SK-N-SH (cell line): ENCODE results near the gene NOC2L. TPM values are rescaled to one million over a fixed set of nuclear protein-coding genes. Genes with fewer than 3 reads are reported as not detected.
"Not testable (repeated sequence)": the region's sequence is repeated elsewhere in the genome, so short reads cannot be mapped to it uniquely, and the experiment has no call there.

Experiments used
- CTCF ChIA-PET: fragments of 300-600, 350-600 bp; formaldehyde crosslinking; extraction: SDS; loops from one replicate; lab custom pipeline; 2021; lab: Yijun Ruan, JAX
- POLR2A ChIA-PET: fragments of 350-600 bp; sonication (Branson Sonifier 250); formaldehyde crosslinking; extraction: SDS; loops from one replicate; lab custom pipeline; 2020; ENCODE audit warnings: antibody characterized with exemption, inconsistent platforms; lab: Yijun Ruan, JAX
- DNase-seq: peaks from one replicate; pipeline ENCODE4 v3.0.0; 2012
- H2AFZ ChIP-seq: fragments of 200-600 bp; sonication (generic); 2 replicates; pipeline ENCODE4 v1.8.1; 2016; ENCODE audit warnings: antibody characterized with exemption, mild to moderate bottlenecking, low read depth
- H3F3A ChIP-seq: fragments of 200-600 bp; sonication (generic); replicated peaks from 2 replicates; pipeline ENCODE3; 2016; ENCODE audit warnings: antibody characterized with exemption, mild to moderate bottlenecking; ENCODE audit not compliant: insufficient read depth
- H3K27ac ChIP-seq, 2 experiments: fragments of 200-500 bp in 1 of 2; fragments of 200-600 bp in 1 of 2; sonication (Bioruptor generic) in 1 of 2; sonication (generic), shearing (Covaris generic) in 1 of 2; 2 replicates each; pipeline versions ENCODE4 v1.5.1 to v1.6.1; 2014 to 2016; ENCODE audit warnings: low read depth in 2 of 2, inconsistent platforms in 1 of 2, low read length in 1 of 2, mild to moderate bottlenecking in 1 of 2, mixed read lengths in 1 of 2
- H3K27me3 ChIP-seq: fragments of 200-600 bp; sonication (generic), shearing (Covaris generic); 2 replicates; pipeline ENCODE4 v1.6.1; 2016; ENCODE audit warnings: mixed run types; ENCODE audit not compliant: insufficient read depth
- H3K36me3 ChIP-seq, 2 experiments: fragments of 200-500 bp in 1 of 2; fragments of 200-600 bp in 1 of 2; sonication (Bioruptor generic) in 1 of 2; sonication (generic) in 1 of 2; replicated peaks in 1 of 2; 2 replicates each; pipeline versions ENCODE3 to v1.5.1; 2014 to 2016; ENCODE audit warnings: low read length in 1 of 2, mild to moderate bottlenecking in 1 of 2; ENCODE audit not compliant: insufficient read depth in 2 of 2, control insufficient read depth in 1 of 2
- H3K4me1 ChIP-seq, 2 experiments: fragments of 200-500 bp in 1 of 2; fragments of 200-600 bp in 1 of 2; sonication (Bioruptor generic) in 1 of 2; sonication (generic), shearing (Covaris generic) in 1 of 2; 2 replicates each; pipeline versions ENCODE4 v1.5.1 to v1.6.1; 2014 to 2016; ENCODE audit warnings: low read depth in 1 of 2, low read length in 1 of 2, mixed run types in 1 of 2; ENCODE audit not compliant: insufficient read depth in 2 of 2, control insufficient read depth in 1 of 2
- H3K4me2 ChIP-seq: fragments of 200-600 bp; sonication (generic), shearing (Covaris generic); 2 replicates; pipeline ENCODE4 v1.6.1; 2017; ENCODE audit warnings: mixed run types
- H3K4me3 ChIP-seq, 2 experiments: fragments of 200-500 bp in 1 of 2; fragments of 200-600 bp in 1 of 2; sonication (Bioruptor generic) in 1 of 2; sonication (generic), shearing (Covaris generic) in 1 of 2; 2 replicates each; pipeline versions ENCODE4 v1.5.1 to v1.8.1; 2014 to 2016; ENCODE audit warnings: low read depth in 2 of 2, inconsistent platforms in 1 of 2, low read length in 1 of 2, mild to moderate bottlenecking in 1 of 2, mixed read lengths in 1 of 2, moderate library complexity in 1 of 2
- H3K79me2 ChIP-seq: fragments of 200-600 bp; sonication (generic); 2 replicates; pipeline ENCODE4 v1.8.1; 2017; ENCODE audit warnings: mild to moderate bottlenecking; ENCODE audit not compliant: insufficient read depth
- H3K9ac ChIP-seq: fragments of 200-600 bp; sonication (generic); 2 replicates; pipeline ENCODE4 v1.6.1; 2017; ENCODE audit warnings: mixed run types
- H3K9me2 ChIP-seq: fragments of 200-600 bp; sonication (generic); 2 replicates; pipeline ENCODE4 v1.6.1; 2017; ENCODE audit warnings: mixed run types
- H3K9me3 ChIP-seq: fragments of 200-600 bp; sonication (generic); 2 replicates; pipeline ENCODE4 v1.6.1; 2017; ENCODE audit warnings: mixed run types, mild to moderate bottlenecking, moderate library complexity
- H4K20me1 ChIP-seq: fragments of 200-600 bp; sonication (generic); 2 replicates; pipeline ENCODE4 v1.6.1; 2017; ENCODE audit warnings: mild to moderate bottlenecking, mixed run types; ENCODE audit not compliant: insufficient read depth
- CTCF ChIP-seq: fragments of 200-600 bp; sonication (generic); IDR thresholded peaks from 2 replicates; pipeline ENCODE4 v1.6.1; 2017; ENCODE audit warnings: antibody characterized with exemption, mild to moderate bottlenecking, moderate library complexity
- EZH2phosphoT487 ChIP-seq: fragments of 200-600 bp; sonication (generic); IDR thresholded peaks from 2 replicates; pipeline ENCODE4 v1.6.1; 2017; ENCODE audit warnings: low read depth, mixed run types, mild to moderate bottlenecking, antibody characterized with exemption, moderate library complexity, borderline replicate concordance
- FOXM1 ChIP-seq: IDR thresholded peaks from 2 replicates; pipeline ENCODE4 v1.4.0; 2012; ENCODE audit warnings: low read depth, mild to moderate bottlenecking
- GATA2 ChIP-seq: sonication (generic); formaldehyde crosslinking; IDR thresholded peaks from 2 replicates; pipeline ENCODE4 v1.5.0; 2020; ENCODE audit warnings: mild to moderate bottlenecking, missing genetic modification reagents
- MXI1 ChIP-seq: IDR thresholded peaks from 2 replicates; pipeline ENCODE4 v1.6.1; 2012; ENCODE audit warnings: mild to moderate bottlenecking, low read depth, low read length, improper control_type of control experiment
- SMC3 ChIP-seq: IDR thresholded peaks from 2 replicates; pipeline ENCODE4 v1.6.1; 2012; ENCODE audit warnings: low read depth, low read length, improper control_type of control experiment
- TAF1 ChIP-seq: IDR thresholded peaks from 2 replicates; pipeline ENCODE4 v1.6.1; 2012; ENCODE audit warnings: low read depth, mild to moderate bottlenecking, low read length, moderate library complexity, borderline replicate concordance
- TCF12 ChIP-seq: IDR thresholded peaks from 2 replicates; pipeline ENCODE4 v1.4.0; 2012
- ZBTB33 ChIP-seq: IDR thresholded peaks from 2 replicates; pipeline ENCODE4 v1.4.0; 2012; ENCODE audit warnings: low read depth, borderline replicate concordance
- WGBS: methylation state at CpG from one replicate; pipeline ENCODE4 v1.1.6; 2017; ENCODE audit warnings: low lambda C conversion rate; 5-methylcytosine and 5-hydroxymethylcytosine counted together
- polyA plus RNA-seq, 3 experiments: library from polyadenylated mRNA; depleted of rRNA; stranded (reverse); fragments of >200 nt; gene quantifications; 2 replicates each; pipeline ENCODE4 v1.2.3, GENCODE V29; 2012

Gene NOC2L
- polyA plus RNA-seq, 1 of the 3 experiments (the other 2 are of a cell fraction) = 124 TPM

- Histone ChIP-seq H3K9ac (no peak overlapping the region), H3K4me1 (peaks cover 0 to 21% of the 10 kb centered on the region in 2 experiments; a peak in 1 of 4 replicates), H4K20me1 (no peaks in the 10 kb centered on the region), H3K4me2 (no peak overlapping the region), H3K27ac (no peak overlapping the region), H3K79me2 (no peaks in the 10 kb centered on the region), H3K27me3 (no peaks in the 10 kb centered on the region), H3K9me3 (no peaks in the 10 kb centered on the region), H3K4me3 (0 out of 4 replicates have a peak overlapping the region, but pooled peaks of 1 of the 2 experiments have one; percentile 1), H3F3A (peaks cover 3% of the 10 kb centered on the region), H3K9me2 (no peaks in the 10 kb centered on the region), H3K36me3 (no peaks in the 10 kb centered on the region), H2AFZ (no peak overlapping the region)
- TF ChIP-seq GATA2 (CRISPR knock-in tag) = no peak
- TF ChIP-seq EZH2phosphoT487 = no peak
- no peak for TF ChIP-seq SMC3
- TF ChIP-seq TCF12 = no peak
- no peak for TF ChIP-seq FOXM1
- no peak for TF ChIP-seq TAF1
- TF ChIP-seq CTCF = no peak
- no peak for TF ChIP-seq MXI1
- no peak for TF ChIP-seq ZBTB33
- 30% methylated on average over 12 of the region's 44 CpGs for WGBS
- ChIA-PET POLR2A (no interaction called here), CTCF (interaction anchor here (9.1 kb wide), 1 partner anchor 19 kb away, joined by 246 read pairs; the partner anchor contains the start of gene HES4)
- peak; percentile 67 for DNase-seq
Measured at GRCh38 chr1:978069-978834, 19.2 kb upstream of the NOC2L start.

GRCh38 chr1:976791-977190 is 17.7 kb upstream of the NOC2L start:
- WGBS = 3% methylated on average over 6 of the region's 39 CpGs
- not testable (repeated sequence) for H3K9me3 ChIP-seq, H3K9me2 ChIP-seq, H3K79me2 ChIP-seq, H2AFZ ChIP-seq, H3K4me2 ChIP-seq, DNase-seq, H3K27ac ChIP-seq, H3K9ac ChIP-seq, H3K36me3 ChIP-seq, H3K4me3 ChIP-seq, H4K20me1 ChIP-seq, H3F3A ChIP-seq, H3K27me3 ChIP-seq
- CTCF ChIA-PET = interaction anchor here (0.6 to 2.5 kb wide), 11 partner anchors 8 to 72 kb away, joined by 3 to 24 read pairs (median 5); partner anchors contain the start of gene NOC2L
- peaks cover 0 to 21% of the 10 kb centered on the region in 2 experiments; a peak in 1 of 4 replicates for H3K4me1 ChIP-seq
- POLR2A ChIA-PET = interaction anchor here (0.8 to 1.3 kb wide), 2 partner anchors 9 to 72 kb away, joined by 5 to 6 read pairs; no protein-coding TSS in a partner anchor
